ENCODE results near the gene DUSP23.

- TF ChIP-seq, protein P1, sequence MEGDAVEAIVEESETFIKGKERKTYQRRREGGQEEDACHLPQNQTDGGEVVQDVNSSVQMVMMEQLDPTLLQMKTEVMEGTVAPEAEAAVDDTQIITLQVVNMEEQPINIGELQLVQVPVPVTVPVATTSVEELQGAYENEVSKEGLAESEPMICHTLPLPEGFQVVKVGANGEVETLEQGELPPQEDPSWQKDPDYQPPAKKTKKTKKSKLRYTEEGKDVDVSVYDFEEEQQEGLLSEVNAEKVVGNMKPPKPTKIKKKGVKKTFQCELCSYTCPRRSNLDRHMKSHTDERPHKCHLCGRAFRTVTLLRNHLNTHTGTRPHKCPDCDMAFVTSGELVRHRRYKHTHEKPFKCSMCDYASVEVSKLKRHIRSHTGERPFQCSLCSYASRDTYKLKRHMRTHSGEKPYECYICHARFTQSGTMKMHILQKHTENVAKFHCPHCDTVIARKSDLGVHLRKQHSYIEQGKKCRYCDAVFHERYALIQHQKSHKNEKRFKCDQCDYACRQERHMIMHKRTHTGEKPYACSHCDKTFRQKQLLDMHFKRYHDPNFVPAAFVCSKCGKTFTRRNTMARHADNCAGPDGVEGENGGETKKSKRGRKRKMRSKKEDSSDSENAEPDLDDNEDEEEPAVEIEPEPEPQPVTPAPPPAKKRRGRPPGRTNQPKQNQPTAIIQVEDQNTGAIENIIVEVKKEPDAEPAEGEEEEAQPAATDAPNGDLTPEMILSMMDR (conservative IDR thresholded peaks at IDR 0.05; ENCODE audit: low read depth, low read length): no peak
- no peak for TF ChIP-seq EZH2 (IDR thresholded peaks at IDR 0.05; ENCODE audit: borderline replicate concordance, low read depth, low read length, poor library complexity, severe bottlenecking)
These were observed 36.7 kb downstream of the DUSP23 start for GRCh38 chr1:159817276-159818041.
